HuH-7 (cell line): ENCODE results near the gene RNPEPL1.

Source experiments
- DNase-seq: peaks from one replicate; pipeline ENCODE4 v3.0.0; 2011; ENCODE audit warnings: low spot score

Gene RNPEPL1

DNA sequence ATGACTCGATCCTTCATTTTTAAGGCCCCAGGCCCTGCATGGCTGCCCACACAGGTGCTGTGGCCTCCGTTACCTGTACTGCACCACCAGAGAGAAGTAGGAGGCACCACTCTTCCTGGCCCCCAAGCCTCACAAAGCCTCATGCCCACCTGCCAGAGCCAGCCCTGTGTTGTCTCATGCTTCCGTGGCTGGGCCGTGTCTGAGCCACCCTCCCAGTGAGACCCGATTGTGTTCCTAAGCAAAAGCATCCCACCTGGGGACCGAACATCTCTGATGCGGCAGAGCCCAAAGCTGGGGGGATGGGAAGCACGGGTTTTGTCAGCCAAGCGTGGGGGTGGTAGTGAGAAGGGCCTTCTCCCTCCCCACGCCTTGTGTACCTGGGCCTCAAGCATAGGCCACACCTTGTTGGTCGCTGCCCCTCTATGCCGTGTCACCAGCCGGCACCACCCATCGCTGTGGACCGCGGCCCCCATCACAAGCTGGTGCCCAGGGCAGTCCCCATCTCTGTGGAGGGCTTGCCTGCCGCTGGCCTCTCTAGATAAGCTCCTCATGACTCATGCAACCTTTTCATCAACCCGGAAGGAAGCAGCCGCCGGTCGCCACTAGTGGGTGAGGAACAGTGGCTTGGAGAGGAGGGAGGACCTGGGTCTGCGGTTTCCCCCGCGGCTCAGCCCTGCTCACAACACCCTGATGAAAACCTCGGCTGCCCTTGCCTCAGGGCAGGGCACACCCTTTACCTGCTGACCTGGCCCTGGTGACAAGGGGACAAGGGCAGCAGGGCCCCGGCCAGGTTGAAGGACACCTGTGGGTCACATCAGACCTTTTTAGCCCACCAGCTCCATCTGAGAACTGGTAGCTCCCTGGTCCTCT is 2.7 kb upstream of the RNPEPL1 start:
- DNase-seq: peak; percentile 57

DNA sequence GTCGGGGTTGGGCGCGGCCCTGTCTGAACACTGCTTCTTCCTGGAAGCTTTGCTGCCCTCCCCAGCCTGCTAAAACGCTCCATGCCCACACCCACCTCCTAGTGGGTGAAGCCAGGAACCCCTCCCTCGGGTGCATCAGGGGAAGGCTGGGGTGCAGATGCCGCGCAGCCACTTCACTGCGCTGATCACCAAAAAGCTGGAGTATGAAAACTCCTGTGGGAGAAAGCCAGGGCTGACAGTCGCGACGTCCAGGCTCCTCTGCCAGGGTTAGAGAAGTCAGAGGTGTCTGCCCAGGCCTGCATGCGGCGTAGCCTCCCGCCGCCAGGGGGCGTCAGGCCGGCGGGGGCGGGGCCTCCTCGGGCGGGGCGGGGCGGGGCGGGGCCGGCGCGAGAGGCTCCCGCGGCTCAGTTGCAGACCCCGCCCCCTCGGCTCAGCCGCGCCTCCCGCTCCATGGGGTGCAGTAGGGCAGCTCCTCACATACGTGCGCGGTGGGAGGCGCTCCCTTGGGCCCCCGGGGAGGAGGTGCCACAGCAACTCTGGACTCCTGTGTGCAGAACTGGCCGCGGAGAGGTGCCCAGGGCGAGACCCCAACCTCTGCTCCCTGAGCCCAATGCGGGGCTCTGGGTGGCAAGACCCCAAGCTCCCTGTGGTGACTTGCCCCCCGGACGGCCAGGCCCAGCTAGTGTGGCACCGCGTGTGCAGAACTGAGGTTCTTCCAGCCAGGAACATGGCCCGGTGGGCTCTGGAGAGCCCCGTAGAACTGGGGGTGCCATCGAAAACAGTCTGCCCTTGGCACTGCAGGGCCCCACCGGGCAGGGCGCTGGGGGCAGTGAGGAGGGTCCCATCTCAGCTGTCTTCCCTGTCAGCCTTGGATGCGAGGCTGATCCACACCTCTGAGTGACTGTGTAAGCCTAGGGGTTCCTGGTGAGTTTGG is 1.8 kb upstream of the RNPEPL1 start:
- peak; percentile 81 for DNase-seq

DNA sequence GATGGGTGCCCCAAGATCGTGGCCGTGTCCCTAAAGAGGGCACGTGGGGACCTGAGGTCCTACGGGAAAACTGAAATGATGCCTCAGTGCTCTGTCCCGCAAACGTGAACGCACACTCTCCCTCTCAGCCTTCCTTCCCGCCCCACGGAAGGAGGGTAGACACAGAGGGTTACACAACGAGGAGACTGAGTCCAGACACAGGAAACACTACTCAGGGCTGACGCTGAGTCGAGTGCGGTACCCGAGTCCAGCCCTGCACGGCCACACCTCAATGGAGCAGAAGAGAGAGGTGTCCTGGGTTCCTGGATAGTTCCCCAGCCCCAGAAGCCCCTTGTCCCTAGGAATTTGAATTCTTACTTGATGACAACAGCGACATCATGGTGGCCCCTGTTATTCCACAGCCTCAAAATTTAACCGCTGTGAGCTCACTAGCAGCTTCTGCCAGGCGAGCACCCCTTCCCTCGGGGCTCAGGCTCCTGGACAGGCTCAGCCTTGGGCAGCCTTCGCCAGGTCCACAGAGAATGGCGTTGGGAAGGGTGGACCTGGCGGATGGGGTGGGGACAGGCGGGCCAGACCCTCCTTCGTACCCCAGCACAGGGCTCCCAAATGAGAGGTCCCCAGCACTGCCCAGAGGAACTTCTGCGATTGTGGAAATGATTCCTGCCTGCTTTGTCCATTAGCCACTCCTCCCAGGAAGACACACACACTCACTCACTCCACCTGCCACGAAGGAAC is 980 bp upstream of the RNPEPL1 start:
- DNase-seq: no peak

DNA sequence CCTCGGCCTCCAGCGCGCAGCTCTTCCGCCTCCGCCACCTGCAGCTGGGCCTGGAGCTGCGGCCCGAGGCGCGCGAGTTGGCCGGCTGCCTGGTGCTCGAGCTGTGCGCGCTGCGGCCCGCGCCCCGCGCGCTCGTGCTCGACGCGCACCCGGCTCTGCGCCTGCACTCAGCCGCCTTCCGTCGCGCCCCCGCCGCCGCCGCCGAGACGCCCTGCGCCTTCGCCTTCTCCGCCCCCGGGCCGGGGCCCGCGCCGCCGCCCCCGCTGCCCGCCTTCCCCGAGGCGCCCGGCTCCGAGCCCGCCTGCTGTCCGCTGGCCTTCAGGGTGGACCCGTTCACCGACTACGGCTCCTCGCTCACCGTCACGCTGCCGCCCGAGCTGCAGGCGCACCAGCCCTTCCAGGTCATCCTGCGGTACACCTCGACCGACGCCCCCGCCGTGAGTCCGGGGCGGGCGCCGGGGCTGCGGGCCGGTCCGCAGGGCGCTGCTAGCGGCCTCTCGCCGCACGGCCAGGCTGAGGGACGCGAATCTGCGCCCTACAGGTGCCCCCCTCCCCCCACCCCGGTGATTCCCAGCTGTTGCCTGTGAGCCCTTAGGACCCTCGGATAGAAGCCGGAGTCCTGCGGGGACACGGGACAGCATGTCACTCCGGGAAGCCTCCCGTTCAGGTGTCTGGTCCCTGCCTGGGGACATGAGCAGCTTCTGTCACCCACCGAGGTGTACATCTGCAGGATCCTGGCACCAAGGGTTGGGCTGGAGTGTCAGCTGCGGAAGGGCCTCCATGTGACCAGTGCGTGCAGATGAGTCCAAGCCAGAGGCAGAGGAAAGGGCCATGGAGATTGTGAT is 616 bp downstream of the RNPEPL1 start:
- no peak for DNase-seq

DNA sequence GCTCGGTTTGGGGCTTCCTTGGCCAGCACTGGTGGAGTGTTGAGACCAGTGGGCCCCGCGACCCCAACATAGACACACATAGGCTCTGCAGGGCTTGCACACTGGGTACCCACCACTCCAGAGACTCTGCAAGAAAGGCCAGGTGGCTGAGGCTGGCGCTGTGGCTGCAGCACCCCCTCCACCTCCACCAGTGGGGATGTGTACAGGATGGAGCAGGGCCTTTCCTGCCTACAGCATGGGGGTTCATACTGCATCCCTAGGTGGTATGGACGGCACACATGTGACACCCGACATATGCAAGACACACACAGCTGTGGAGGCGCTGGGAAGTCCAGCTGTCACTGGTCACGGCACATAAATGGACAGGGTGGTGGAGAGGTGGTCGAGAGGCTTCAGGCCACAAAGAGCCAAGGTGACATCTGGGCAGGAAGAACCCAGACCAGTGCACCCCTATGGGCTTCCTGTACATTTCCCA is 1.3 kb downstream of the RNPEPL1 start:
- DNase-seq: no peak

DNA sequence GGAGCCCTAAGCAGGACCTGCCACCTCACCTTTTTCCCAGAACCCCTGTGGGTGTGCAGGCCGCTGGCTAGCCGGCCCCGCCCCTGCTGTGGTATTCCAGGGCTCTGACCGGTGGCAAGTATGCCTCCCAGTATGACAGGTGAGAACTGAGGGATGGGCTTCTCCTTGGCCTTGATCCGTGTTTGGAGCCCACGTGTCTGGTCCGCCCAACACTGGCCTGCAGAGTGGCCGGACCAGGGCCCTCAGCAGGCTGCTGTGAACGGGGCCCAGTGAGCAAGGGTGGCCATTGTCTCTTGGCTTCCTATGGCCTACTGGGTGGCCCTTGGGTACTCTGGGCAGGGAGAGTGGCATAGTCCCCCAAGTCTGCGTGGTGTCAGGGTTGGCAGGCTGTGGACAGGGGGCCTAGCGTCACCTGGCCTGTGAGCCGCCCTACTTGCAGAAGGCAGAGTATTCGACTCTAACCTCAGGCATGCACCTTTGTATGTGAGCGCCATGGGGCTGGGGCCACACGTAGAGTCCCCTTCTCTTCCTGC is 1.8 kb downstream of the RNPEPL1 start:
- DNase-seq: no peak

DNA sequence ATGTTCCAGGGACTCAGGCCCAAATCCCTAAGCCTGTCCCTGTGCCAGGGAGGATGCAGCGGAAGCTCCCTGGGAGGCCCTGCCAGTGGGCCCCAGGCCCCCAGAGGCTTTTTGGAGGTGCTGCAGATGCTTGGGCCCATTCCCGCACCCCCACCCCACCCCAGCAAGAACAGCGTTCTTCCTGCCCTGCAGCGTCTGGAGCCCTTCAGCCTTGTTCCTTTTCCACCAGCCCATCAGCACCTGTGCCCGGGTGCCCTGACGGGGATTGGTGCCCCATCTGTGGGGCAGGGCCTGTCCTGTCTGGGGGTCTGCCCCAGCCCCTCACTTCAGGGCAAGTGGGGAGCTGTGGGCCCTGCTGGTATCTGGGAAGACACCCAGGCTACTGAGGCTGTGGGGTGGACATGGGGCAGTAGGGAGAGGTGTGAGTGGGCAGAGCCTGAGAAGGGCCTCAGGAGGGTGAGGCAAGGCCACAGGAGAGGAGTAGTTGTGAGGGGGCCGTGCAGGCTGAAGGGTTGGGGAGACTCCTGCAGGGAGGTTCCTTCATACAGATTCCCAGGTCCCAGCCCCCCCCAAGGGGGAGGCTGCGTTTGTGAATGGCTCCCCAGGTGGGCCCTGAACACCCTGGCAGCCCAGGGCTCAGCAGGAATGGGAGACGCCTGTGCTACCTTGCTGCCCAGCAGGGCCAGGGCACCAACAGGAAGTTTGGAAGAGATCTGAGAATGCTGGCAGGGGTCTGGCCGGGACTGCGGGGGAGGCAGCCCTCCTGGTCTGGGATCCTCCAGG is 2.4 kb downstream of the RNPEPL1 start:
- DNase-seq: no peak

DNA sequence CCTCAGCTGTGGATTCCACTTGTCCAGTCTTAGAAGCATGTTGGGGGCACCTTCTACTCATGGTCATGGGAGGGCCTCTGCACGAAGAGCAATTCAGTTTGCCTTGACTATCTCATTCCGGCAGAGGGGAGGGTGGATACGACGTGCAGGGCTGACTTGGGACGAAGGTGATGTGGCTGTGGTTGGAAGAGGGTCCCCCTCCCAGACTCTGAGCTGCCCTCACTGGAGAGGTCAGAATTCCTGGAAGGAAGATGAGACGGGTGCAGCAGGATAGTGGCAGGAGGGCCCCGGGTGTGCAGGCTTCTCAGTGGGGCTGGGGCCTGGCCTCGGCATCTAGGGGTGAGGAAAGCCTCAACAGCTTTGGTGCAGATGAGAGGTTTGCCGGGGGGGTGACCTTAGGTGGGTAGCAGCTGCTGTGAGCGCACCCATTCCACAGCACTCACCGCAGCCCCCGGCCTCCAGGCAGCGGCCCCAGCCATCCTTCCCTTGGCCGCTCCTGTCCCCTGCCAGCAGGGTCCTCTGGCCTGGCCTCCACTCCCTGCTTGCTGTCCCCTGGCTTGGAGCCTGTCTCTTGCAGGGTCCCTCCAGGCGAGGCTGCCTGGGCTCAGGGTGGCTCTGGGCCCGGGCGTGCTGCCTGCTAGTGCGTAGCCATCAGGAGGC is 3.2 kb downstream of the RNPEPL1 start:
- DNase-seq: no peak

DNA sequence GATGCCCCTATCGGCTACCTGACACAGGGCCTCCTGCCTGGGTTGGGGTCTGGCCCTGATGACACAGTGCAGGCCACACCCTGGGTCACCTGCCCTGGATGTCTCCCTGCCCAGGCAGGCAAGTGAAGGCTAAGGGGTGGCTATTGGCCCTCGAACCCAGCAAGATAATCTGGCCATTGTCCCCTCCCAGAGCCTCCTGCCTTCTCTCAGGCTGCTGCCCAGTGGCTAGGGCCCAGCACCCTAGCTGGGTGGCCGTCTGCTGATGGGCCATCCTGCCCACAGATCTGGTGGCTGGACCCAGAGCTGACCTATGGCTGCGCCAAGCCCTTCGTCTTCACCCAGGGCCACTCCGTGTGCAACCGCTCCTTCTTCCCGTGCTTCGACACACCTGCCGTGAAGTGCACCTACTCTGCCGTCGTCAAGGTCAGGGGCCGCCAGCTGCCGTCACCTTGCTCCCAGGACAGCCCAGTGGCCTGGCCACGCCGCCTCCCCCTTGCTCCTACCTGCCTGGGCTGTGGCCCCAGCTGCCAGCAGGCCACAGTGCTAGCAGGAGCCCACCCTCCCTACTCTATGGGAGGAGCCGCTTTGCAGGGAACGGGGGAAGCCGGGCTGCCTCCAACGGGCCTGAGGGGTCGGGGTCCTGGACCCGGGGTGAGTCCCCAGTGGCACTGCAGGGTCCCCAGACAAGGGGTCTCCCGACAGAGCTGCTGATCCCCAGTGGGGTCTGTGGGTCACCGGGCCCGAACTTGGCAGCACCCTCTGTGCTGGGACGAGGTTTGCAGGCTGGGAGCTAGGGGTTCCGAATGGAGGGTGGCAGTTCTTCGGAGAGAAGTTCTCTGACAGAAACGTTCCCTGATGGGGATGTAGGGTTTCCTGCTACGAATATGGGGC is 4.1 kb downstream of the RNPEPL1 start:
- DNase-seq: no peak

DNA sequence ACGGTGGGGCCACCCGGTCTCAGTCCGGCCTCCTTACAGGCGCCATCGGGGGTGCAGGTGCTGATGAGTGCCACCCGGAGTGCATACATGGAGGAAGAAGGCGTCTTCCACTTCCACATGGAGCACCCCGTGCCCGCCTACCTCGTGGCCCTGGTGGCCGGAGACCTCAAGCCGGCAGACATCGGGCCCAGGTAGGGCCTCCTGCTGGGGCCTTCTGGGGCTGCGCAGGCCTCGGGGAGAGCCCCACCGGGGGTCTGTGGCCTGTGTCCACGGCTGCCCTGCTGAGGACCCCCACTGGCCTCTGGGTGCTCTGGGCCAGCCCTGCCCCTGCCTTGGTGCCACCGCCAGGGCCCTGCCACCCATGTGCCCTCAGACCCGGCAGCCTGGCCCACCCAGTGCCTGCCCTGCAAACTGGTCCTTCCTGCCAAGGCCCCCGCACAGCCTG is 4.8 kb downstream of the RNPEPL1 start:
- DNase-seq: no peak

DNA sequence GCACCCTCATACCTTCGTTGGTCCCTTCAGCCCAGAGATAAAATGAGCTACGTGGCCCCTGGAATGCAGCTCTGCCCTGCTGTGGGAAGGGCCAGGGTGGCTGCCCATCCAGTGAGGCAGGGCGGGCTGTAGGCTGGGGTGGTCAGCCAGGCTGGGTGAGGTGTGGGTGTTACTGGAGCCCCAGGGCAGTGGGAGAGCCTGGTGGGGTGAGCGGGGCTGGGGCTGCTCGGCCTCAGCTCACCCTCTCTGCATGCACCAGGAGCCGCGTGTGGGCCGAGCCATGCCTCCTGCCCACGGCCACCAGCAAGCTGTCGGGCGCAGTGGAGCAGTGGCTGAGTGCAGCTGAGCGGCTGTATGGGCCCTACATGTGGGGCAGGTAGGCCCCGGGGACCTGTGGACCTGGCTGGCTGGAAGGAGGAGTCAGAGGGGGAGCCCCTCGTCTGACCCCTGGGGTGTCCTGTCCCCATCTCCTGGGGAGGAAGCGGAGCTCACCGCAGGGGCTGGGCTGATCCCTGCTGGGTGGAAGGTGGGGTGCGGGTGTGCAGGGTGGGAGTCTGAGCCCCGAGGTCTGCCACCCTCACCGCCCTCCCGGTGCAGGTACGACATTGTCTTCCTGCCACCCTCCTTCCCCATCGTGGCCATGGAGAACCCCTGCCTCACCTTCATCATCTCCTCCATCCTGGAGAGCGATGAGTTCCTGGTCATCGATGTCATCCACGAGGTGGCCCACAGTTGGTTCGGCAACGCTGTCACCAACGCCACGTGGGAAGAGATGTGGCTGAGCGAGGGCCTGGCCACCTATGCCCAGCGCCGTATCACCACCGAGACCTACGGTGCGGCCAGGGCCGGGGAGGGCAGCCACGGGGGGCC is 5.5 kb downstream of the RNPEPL1 start:
- no peak for DNase-seq

DNA sequence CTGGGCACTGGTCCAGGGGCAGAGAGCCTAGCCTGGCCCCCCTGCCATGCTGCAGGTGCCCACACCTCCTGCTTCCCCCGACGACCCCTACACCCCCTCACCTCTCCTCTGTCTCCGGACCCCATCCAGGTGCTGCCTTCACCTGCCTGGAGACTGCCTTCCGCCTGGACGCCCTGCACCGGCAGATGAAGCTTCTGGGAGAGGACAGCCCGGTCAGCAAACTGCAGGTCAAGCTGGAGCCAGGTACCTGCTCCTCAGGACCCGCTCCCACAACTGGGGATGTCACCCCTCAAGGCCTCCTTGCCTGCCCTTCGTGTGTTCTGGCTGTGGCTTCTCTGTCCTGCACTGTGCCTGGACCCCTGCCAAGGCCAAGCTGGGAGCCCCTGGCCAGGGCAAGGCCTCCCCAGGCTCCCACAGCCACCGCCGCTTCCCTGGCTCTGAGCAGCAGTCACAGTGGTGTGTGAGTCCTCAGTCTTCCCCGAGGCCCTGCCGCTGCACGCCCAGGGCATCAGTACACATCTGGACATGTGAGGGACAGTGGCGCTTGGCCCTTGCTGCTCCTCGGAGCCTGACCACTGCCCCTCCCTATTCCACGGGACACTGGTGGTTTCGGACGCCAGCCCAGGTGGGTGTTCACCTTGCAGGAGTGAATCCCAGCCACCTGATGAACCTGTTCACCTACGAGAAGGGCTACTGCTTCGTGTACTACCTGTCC is 6.3 kb downstream of the RNPEPL1 start:
- no peak for DNase-seq

DNA sequence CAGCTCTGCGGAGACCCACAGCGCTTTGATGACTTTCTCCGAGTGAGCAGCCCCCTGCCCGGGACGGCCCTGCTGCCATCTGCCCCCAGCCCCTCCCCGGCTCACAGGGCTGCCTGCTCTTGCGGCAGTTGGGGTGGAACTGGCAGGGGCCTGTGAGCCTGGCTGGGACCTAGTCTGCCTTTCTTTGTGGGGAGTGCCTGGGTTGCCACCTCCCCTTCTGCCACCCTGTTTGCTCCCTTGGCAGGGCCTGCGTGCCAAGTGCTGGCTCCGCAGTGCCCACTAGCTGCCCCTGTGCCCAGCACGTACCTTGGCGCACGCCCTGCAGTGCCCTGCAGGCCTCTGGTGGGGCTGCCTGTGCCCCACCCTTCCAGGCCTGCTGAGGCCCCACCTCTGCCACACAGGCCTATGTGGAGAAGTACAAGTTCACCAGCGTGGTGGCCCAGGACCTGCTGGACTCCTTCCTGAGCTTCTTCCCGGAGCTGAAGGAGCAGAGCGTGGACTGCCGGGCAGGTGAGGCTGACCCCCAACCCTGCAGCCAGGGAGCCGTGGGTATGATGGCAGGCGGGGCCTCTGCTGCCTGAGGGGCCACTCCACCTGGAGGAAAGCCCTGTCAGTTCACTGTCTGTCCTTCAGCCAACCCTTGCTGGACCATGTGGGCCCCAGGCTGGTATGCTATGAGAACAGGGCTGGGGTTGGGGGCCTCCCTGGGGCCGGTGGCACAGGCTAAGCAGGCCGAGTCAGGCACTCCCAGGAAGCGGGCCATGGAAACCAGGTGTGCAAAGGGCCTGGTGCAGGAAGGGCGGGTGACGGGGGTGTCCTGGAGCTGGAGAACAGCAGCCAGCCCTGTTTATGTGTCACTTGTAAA is 7.0 kb downstream of the RNPEPL1 start:
- DNase-seq: no peak

DNA sequence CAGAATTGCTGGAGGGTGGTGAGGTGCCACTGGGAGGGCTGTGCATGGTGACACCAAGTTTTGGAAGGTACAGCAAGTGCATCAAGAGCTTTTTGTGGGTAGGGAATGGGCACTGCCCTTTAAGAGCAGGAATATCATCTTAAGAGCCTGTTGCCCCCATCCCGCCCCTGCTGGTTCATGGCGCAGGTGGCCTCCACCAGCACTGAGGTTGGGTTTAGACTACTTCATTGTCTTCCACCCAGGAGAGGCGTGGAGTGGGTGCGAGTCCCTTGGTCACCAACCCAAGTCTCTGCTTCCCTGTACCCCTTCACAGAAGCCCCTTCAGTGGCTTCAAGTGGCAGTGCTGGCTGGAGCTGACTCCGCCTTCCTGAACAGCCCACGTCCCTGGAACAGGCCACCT is 7.8 kb downstream of the RNPEPL1 start:
- no peak for DNase-seq

DNA sequence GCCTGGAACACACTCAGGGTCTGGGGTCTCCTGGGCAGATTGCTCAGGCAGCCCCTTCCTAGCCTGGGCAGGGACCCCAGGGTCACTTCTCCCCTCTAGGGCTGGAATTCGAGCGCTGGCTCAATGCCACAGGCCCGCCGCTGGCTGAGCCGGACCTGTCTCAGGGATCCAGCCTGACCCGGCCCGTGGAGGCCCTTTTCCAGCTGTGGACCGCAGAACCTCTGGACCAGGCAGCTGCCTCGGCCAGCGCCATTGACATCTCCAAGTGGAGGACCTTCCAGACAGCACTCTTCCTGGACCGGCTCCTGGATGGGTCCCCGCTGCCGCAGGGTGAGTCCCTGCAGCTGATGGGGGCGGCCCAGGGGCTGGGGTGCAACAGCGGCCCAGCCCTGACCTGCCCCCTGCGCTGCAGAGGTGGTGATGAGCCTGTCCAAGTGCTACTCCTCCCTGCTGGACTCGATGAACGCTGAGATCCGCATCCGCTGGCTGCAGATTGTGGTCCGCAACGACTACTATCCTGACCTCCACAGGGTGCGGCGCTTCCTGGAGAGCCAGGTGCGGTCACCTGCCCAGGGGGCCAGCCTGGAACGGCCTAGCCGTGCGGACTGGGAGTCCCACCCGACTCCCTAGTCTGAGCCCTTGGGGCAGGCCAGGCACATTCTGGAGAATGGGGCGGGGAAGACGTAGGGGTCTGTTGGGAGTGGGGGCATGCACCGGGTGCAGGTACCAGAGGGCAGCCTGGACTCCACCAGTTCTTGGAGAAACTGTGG is 8.3 kb downstream of the RNPEPL1 start:
- DNase-seq: no peak
